GM04503 (cell line): ENCODE measurements around the gene SMYD4.
"Not testable (repeated sequence)": the region's sequence is repeated elsewhere in the genome, so short reads cannot be mapped to it uniquely, and the experiment has no call there.

Experiments
- DNase-seq: peaks from one replicate; pipeline ENCODE4 v3.0.0-alpha.2; 2012; ENCODE audit warnings: low read depth

The SMYD4 gene

GRCh38 chr17:1820528-1821252 lies 9.0 kb downstream of the SMYD4 start:
- DNase-seq: no peak

GRCh38 chr17:1813088-1813487 lies 16.6 kb downstream of the SMYD4 start:
- no peak for DNase-seq

GRCh38 chr17:1810450-1811103 lies 19.1 kb downstream of the SMYD4 start:
- DNase-seq: no peak

DNA sequence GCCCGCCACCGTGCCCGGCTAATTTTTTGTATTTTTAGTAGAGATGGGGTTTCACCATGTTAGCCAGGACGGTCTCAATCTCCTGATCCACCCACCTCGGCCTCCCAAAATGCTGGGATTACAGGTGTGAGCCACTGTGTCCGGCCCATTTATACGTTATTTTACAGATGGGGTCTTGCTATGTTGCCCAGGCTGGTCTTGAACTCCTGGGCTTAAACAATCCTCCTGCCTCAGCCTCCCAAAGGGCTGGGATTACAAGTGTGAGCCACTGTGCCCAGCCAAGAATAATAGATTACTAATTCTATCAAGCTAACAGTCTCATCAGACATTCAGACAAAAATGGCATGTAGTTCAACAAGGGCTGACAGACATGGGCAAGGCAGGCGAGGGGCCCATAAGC lies 19.9 kb downstream of the SMYD4 start:
- not testable (repeated sequence) for DNase-seq

- DNase-seq: no peak
Measured at GRCh38 chr17:1808644-1809043, 21.1 kb downstream of the SMYD4 start.

DNA sequence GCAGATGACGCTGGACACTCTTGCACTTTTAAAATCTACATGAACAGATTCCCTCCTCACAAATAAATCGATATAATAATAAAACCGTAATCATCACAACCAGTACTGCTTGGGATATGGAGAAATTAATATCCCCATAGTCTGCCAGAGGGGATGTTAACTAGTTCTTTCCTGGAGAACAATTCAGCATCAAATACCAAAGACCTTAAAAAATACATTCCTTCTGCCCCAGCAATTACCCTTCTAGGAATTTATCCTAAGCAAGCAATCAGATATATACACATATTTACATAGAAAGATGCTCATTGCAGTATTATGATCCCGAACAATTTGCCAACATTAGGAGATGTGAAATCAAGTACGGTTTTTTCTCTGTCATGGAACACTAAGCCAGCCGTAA lies 21.8 kb downstream of the SMYD4 start:
- DNase-seq: no peak

DNA sequence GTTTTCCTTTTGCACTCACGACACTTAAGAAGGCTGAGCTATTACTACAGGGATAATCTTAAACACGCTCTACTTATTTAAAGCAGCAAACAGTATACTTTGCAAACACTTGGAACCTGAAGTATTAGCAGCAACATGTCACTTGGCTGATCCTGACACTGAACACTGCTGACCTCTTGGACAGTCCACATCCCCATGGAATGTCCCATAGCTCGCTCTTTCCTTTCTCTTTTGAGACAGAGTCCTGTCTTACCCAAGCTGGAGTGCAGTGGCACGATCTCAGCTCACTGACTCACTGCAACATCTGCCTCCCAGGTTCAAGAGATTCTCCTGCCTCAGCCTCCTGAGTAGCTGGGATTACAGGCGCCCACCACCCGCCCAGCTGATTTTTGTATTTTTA lies 26.4 kb downstream of the SMYD4 start:
- DNase-seq: no peak

- DNase-seq: no peak
Measured at GRCh38 chr17:1802429-1802828, 27.3 kb downstream of the SMYD4 start.

DNA sequence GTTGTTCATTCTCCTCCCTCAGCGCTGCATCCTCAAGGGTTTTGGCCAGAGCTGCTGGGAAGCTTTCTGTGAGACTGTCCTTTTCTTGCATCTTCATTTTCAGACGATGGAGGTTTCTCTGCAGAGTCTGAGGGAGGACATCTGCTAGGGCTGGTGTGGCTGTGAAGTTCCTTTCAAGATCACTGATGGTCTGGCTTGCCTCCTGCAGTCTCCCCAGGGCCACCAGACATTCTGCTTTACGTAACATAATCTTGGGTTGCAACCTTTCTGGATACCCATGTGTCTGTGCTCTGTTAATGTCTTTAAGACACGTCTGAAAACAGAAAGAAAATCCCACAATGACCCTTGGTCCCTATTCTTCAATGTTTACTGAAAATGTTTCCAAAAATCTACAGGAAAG lies 29.0 kb downstream of the SMYD4 start:
- DNase-seq: no peak

DNA sequence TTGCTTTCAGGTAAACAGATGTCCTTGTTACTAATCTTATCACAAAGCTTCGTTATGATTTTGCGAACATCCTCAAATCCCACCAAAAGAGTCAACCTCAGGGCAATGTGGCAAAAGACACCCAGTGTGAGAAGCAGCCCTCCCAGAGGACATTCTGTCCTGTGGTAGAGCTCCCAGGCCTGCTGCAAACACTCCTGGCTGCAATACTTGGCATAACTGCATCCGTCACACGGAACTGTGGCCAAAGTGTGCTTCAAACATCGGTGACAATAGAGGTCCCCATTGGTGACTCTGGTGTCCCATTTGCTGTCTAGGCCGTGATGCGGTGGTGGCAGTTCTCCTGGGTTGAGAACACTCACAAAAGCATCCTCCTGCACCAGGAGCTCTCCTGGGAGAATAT lies 29.5 kb downstream of the SMYD4 start:
- DNase-seq: no peak

- not testable (repeated sequence) for DNase-seq
Measured at GRCh38 chr17:1797846-1798245, 31.9 kb downstream of the SMYD4 start.

DNA sequence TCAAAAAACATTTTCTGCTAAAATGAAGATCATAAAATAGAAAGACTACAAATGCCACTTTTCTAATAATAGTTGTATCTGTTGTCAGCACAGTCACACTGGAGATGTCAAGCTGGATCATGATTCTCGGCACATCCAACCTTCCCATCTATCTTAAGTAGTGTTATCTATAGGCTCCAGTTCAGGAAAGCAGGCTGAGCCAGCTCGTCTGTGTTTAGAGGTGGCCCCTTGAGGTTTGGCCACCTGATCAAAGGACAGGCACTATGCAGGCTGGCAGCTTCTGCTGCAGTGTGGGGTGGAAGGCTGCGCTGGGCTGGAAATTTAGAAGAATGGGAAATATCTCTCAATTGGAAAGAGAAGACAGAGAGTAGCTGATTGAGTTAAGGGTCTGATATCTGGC lies 32.4 kb downstream of the SMYD4 start:
- no peak for DNase-seq

DNA sequence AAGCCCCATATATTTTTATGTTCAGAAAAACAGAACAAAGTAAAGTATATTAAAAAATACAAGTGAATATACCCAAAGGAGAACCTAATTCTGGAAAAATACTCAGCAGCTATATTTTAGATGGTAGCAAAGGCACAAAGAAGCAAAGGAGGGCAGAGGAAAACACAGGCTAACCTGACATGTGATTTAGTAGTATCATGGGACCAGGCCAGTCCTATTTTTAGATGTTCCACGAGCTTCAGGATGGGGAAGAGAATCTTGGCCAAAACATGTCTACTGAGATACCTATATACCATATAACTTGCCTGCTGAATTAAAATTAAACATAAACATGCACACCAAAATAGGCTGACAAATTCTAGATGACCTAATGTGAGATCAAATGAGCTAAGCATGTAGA lies 32.9 kb downstream of the SMYD4 start:
- no peak for DNase-seq

DNA sequence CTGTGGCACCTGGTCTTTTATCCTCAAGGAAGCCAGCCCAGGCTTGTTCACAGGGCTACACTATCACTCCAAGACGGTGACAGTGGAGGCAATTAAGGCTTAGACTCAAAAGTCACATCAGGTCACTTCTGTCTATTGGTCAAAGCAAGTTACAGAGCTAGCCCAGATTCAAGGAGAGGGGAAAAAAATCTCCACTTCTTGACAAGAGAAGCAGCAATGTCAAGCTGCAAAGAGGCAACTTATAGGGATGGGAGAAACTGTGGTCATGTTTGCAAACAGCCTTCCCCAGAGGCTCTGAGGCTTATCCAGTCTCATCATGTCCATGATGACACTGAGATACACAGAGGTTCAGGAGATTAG lies 36.3 kb downstream of the SMYD4 start:
- DNase-seq: no peak

GRCh38 chr17:1792495-1793446 lies 36.9 kb downstream of the SMYD4 start:
- DNase-seq: no peak

GRCh38 chr17:1789936-1790335 lies 39.8 kb downstream of the SMYD4 start:
- DNase-seq: no peak

DNA sequence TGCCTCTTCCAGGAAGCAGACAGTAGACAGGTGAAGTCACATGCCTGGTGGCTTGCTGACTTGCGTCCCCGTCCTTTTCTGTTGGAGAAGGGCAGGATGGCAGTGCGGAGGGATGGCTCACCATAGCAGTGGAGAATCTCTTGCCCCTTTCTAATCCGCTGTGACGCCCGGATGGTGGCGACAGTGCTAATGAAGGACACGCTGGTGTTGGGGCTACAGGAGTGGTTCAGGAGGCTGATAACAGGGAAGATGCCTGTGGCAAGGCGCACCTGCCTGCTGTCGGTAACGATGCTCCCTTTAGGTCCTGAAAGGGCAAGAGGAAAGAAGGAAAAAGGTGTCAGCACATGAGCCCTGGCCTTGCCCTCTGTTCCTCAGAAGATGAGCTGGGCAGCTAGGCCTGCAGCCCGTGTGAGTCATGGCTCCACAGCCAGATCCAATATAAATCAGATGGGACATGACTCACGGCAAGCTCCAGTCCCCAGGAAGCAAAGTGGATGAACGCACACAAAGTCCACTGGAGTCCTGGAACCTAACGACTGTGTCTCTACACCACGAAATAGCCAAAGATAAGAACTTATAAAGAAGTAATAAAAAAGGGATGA lies 42.3 kb downstream of the SMYD4 start:
- DNase-seq: peak; percentile 75

GRCh38 chr17:1786708-1787107 lies 43.0 kb downstream of the SMYD4 start:
- no peak for DNase-seq

GRCh38 chr17:1785930-1786329 lies 43.8 kb downstream of the SMYD4 start:
- DNase-seq: no peak

DNA sequence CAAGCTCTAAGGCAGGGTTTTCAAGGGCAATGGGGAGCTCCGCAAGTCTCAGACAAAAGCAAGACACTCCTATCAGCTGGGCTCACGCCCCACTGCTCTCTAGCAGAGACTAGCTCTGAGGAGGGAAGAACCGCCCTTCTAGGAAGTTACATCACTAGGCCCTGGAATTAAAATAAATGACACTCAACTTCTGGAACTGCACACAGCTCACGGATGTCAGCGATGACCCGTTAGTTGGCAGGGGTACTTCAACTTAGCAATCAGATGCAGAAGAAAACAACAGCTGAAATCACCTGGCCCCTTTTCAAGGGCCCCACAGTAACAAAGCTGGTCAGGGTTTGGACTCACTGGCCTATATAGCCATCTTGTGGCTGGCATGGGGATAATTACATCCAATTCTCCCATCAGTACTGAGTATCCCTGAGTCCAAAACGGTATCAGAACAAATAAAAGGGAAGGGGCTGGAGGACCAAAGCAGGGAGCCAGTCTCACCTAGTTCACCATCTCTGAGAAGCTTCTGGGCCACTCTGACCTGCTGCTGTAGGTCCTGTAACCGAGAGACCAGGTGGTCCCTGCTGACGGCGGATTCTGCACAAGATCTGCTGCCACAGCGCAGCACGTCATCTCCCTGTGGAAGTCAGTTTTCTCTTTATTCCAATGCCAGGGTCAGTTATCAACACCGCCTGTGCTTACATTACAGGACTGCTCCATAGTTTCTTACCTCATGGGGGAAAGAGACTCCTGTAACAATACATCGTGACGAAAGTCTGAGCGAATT lies 45.7 kb downstream of the SMYD4 start:
- DNase-seq: peak; percentile 87

- DNase-seq: no peak
Measured at GRCh38 chr17:1783271-1783670, 46.4 kb downstream of the SMYD4 start.

- no peak for DNase-seq
Measured at GRCh38 chr17:1782171-1782567, 47.5 kb downstream of the SMYD4 start.
